DOHH2 (cell line): ENCODE results near the gene TCP1.
"Not testable (repeated sequence)": the region's sequence is repeated elsewhere in the genome, so short reads cannot be mapped to it uniquely, and the experiment has no call there.

Source experiments
- H3F3A ChIP-seq: fragments of 200-600 bp; sonication (generic), shearing (Covaris generic); 2 replicates; pipeline ENCODE4 v1.6.0; 2016; ENCODE audit warnings: antibody characterized with exemption, mild to moderate bottlenecking; ENCODE audit not compliant: control insufficient read depth, insufficient read depth
- H3K27ac ChIP-seq: fragments of 200-600 bp; sonication (generic); 2 replicates; pipeline ENCODE4 v1.5.1; 2014; ENCODE audit warnings: low read depth, mild to moderate bottlenecking, low read length, moderate library complexity
- H3K27me3 ChIP-seq: fragments of 200-600 bp; sonication (generic); 2 replicates; pipeline ENCODE4 v1.6.1; 2014; ENCODE audit warnings: mild to moderate bottlenecking, low read length, mixed read lengths; ENCODE audit not compliant: control insufficient read depth
- H3K36me3 ChIP-seq: fragments of 200-600 bp; sonication (generic); 2 replicates; pipeline ENCODE4 v1.6.1; 2014; ENCODE audit warnings: mild to moderate bottlenecking, low read length, moderate library complexity, mixed read lengths; ENCODE audit not compliant: control insufficient read depth
- H3K4me1 ChIP-seq: fragments of 200-600 bp; sonication (generic); 2 replicates; pipeline ENCODE4 v1.6.1; 2014; ENCODE audit warnings: mild to moderate bottlenecking, low read length, mixed read lengths; ENCODE audit not compliant: control insufficient read depth
- H3K4me2 ChIP-seq: fragments of 200-600 bp; sonication (generic); 2 replicates; pipeline ENCODE4 v1.6.0; 2014; ENCODE audit warnings: mild to moderate bottlenecking, low read length, moderate library complexity
- H3K4me3 ChIP-seq: fragments of 200-600 bp; sonication (generic); 2 replicates; pipeline ENCODE4 v1.5.1; 2014; ENCODE audit warnings: mild to moderate bottlenecking, low read length, mixed read lengths
- H3K79me2 ChIP-seq: fragments of 200-600 bp; sonication (generic); 2 replicates; pipeline ENCODE4 v1.6.1; 2014; ENCODE audit warnings: mild to moderate bottlenecking, low read length, mixed read lengths; ENCODE audit not compliant: control insufficient read depth
- H3K9me2 ChIP-seq: fragments of 200-600 bp; sonication (generic); replicated peaks from 2 replicates; pipeline ENCODE4 v1.6.1; 2014; ENCODE audit warnings: mild to moderate bottlenecking, low read length, mixed read lengths; ENCODE audit not compliant: control insufficient read depth
- H3K9me3 ChIP-seq: fragments of 200-600 bp; sonication (generic); 2 replicates; pipeline ENCODE4 v1.6.1; 2014; ENCODE audit warnings: antibody characterized with exemption, low read length, mixed read lengths; ENCODE audit not compliant: control insufficient read depth, insufficient read depth
- H4K20me1 ChIP-seq: fragments of 200-600 bp; sonication (generic); 2 replicates; pipeline ENCODE4 v1.6.0; 2014; ENCODE audit warnings: low read depth, mild to moderate bottlenecking, antibody characterized with exemption, low read length, moderate library complexity; ENCODE audit not compliant: control insufficient read depth, insufficient read depth
- CTCF ChIP-seq: fragments of 200-600 bp; sonication (generic); IDR thresholded peaks from one replicate; pipeline ENCODE4 v1.5.1; 2014; ENCODE audit warnings: antibody characterized with exemption, mild to moderate bottlenecking, low read depth, low read length; ENCODE audit not compliant: poor library complexity, severe bottlenecking
- EZH2phosphoT487 ChIP-seq: fragments of 200-600 bp; sonication (generic); IDR thresholded peaks from 2 replicates; pipeline ENCODE4 v1.6.1; 2017; ENCODE audit warnings: borderline replicate concordance, mild to moderate bottlenecking, antibody characterized with exemption, low read length, moderate library complexity, mixed read lengths

Gene TCP1

DNA sequence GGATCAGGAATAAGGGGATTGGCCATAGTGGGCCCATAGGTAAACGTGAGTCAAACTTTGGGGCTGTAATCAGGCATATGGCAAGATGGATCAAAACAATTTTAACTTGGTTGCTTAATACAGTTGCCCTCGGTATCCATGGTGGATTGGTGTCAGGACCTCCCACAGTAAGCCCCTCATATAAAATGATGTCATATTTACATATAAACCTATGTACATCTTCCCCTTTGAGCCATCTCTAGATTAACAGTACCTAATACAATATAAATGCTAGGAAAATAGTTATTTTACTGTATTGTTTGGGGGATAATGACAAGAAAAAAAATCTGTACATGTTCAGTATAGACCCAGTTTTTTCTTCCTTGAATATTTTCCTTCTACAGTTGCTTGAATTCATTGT lies 35.0 kb downstream of the TCP1 start:
- Histone ChIP-seq H3K27me3 (no peaks in the 10 kb centered on the region), H3K4me3 (no peak overlapping the region), H3K27ac (no peak overlapping the region), H3K9me3 (no peaks in the 10 kb centered on the region), H3K36me3 (peaks cover 92% of the 10 kb centered on the region), H3K4me2 (no peak overlapping the region), H3F3A (peaks cover 65% of the 10 kb centered on the region), H3K4me1 (no peaks in the 10 kb centered on the region), H4K20me1 (no peaks in the 10 kb centered on the region; the same call in 1 of the 2 replicates), H3K9me2 (no peaks in the 10 kb centered on the region), H3K79me2 (peaks cover 44% of the 10 kb centered on the region)
- TF ChIP-seq EZH2phosphoT487 (no peak), CTCF (no peak)

DNA sequence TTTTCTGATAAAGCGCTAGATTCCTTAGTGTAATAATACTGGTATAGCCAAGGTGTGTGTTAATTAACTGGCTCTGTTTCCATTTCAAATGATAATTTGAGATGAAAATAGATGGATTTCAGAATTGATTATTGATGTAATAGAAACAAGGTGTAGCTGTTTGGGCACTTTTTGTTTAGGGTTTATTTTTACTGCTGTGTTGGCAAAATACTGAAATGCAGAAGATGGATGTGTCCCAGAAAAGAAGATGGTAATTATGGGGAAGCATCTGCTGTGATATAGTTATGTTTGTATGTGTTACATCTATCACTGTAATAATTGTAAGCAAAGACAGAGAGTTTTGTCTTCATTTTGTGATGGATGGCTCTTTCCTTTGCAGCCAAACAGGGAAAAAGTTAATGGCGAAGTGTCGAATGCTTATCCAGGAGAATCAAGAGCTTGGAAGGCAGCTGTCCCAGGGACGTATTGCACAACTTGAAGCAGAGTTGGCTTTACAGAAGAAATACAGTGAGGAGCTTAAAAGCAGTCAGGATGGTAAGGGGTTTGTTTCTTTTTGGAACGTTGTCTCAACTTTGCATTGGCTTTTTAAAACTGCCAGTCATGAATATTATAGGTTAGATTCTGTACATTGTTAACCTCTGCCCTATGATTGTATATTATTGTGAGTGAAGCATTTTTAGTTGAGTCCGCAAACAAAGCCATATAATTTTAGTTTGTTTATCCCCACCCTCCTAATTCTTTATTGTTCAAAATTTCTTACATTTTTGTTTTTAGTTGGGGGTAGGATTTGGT lies 36.1 kb downstream of the TCP1 start:
- no peak overlapping the region for H3K27ac ChIP-seq
- H3F3A ChIP-seq: peaks cover 58% of the 10 kb centered on the region
- no peak overlapping the region for H3K4me2 ChIP-seq
- H3K36me3 ChIP-seq: peaks cover 97% of the 10 kb centered on the region
- H3K27me3 ChIP-seq: no peaks in the 10 kb centered on the region
- peaks cover 49% of the 10 kb centered on the region for H3K79me2 ChIP-seq
- no peaks in the 10 kb centered on the region for H3K9me3 ChIP-seq
- no peak overlapping the region for H3K4me3 ChIP-seq
- no peaks in the 10 kb centered on the region; the same call in 1 of the 2 replicates for H4K20me1 ChIP-seq
- no peaks in the 10 kb centered on the region for H3K4me1 ChIP-seq
- TF ChIP-seq CTCF: no peak
- TF ChIP-seq EZH2phosphoT487: no peak
- no peaks in the 10 kb centered on the region for H3K9me2 ChIP-seq

DNA sequence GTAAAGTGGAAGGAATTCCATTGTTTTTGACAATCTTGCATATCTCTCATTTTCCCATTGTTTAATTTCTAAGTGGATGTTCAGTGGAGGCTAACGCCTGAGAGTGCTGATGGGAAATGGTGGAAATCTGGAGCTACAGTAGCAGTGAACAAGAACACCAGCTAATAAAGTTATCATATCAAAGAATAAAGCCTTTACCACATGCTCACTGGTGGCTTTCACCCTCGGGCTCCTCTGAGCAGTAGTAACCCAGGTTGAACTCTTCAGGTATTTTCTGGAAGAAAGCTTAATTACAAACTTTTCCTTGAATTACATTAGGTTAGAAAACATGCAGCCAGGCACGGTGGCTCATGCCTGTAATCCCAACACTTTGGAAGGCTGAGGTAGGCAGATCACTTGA lies 38.0 kb downstream of the TCP1 start:
- TF ChIP-seq EZH2phosphoT487: no peak
- no peak for TF ChIP-seq CTCF
- peaks cover 98% of the 10 kb centered on the region for H3K36me3 ChIP-seq
- peaks cover 4% of the 10 kb centered on the region for H4K20me1 ChIP-seq
- H3K79me2 ChIP-seq: peaks cover 62% of the 10 kb centered on the region
- no peaks in the 10 kb centered on the region for H3K27me3 ChIP-seq
- H3K4me3 ChIP-seq: no peak overlapping the region
- H3K9me3 ChIP-seq: no peaks in the 10 kb centered on the region
- no peaks in the 10 kb centered on the region for H3K9me2 ChIP-seq
- H3K4me1 ChIP-seq: no peaks in the 10 kb centered on the region
- no peak overlapping the region for H3K27ac ChIP-seq
- no peak overlapping the region for H3K4me2 ChIP-seq
- peaks cover 57% of the 10 kb centered on the region for H3F3A ChIP-seq

GRCh38 chr6:159748127-159748526 lies 41.3 kb downstream of the TCP1 start:
- not testable (repeated sequence) for H3K27me3 ChIP-seq, H3K9me2 ChIP-seq, H3K27ac ChIP-seq, H4K20me1 ChIP-seq, H3K4me1 ChIP-seq, H3K9me3 ChIP-seq, H3K4me2 ChIP-seq, H3K4me3 ChIP-seq
- peaks cover 27% of the 10 kb centered on the region for H3F3A ChIP-seq
- peaks cover 68% of the 10 kb centered on the region for H3K79me2 ChIP-seq
- H3K36me3 ChIP-seq: peaks cover 100% of the 10 kb centered on the region
